ENCODE results near the gene GLG1.

DNA sequence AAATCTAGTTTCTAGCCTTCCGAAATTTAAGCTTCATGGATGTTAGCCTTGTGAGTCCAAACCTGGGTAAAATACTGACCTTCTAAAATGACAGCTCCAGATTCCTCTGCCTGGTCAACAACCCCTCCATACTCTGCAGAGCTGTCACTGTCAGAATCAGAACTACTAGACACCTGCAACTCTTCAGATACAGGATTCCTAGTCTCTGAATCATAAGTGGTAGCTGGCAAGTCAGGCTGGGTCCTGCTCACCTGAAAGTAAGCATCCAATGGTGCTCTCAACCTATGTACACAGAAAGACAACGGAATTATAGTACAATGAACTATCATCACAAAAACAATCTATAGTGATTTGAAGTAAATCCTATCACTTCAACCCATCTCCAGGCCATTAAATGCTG lies 44.9 kb upstream of the GLG1 start:
- TF ChIP-seq, protein P1, sequence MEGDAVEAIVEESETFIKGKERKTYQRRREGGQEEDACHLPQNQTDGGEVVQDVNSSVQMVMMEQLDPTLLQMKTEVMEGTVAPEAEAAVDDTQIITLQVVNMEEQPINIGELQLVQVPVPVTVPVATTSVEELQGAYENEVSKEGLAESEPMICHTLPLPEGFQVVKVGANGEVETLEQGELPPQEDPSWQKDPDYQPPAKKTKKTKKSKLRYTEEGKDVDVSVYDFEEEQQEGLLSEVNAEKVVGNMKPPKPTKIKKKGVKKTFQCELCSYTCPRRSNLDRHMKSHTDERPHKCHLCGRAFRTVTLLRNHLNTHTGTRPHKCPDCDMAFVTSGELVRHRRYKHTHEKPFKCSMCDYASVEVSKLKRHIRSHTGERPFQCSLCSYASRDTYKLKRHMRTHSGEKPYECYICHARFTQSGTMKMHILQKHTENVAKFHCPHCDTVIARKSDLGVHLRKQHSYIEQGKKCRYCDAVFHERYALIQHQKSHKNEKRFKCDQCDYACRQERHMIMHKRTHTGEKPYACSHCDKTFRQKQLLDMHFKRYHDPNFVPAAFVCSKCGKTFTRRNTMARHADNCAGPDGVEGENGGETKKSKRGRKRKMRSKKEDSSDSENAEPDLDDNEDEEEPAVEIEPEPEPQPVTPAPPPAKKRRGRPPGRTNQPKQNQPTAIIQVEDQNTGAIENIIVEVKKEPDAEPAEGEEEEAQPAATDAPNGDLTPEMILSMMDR (IDR thresholded peaks at IDR 0.05; ENCODE audit: low read depth, low read length): no peak
- TF ChIP-seq EZH2phosphoT487 (IDR thresholded peaks at IDR 0.05; ENCODE audit: low read depth): no peak
